ENCODE results near the gene MCTP1.

GRCh38 chr5:94700592-94700991 is 584.3 kb downstream of the MCTP1 start:
- TF ChIP-seq EZH2 (IDR thresholded peaks at IDR 0.05) = no peak
- no peak for TF ChIP-seq POLR2AphosphoS5 (IDR thresholded peaks at IDR 0.05; ENCODE audit: borderline replicate concordance, low read depth, low read length)
